ENCODE results near the gene ACSS1. TPM values are rescaled to one million over a fixed set of nuclear protein-coding genes. Genes with fewer than 3 reads are reported as not detected.
"Not testable (repeated sequence)": the region's sequence is repeated elsewhere in the genome, so short reads cannot be mapped to it uniquely, and the experiment has no call there.

The ACSS1 gene
- total RNA-seq, 1 experiment from 2014 or later = 3.6 TPM

- CTCF ChIA-PET = no interaction called here
- no peak for DNase-seq
- Mint-ChIP-seq H3K36me3 (ENCODE audit: insufficient read depth, unreplicated experiment) (no peaks in the 10 kb centered on the region), H3K9me3 (ENCODE audit: low read depth, unreplicated experiment) (no peaks in the 10 kb centered on the region), H3K27ac (ENCODE audit: unreplicated experiment) (no peak overlapping the region), H3K4me3 (ENCODE audit: low read depth, unreplicated experiment) (no peak overlapping the region), H3K4me1 (ENCODE audit: low read depth, unreplicated experiment) (no peaks in the 10 kb centered on the region), H3K27me3 (ENCODE audit: unreplicated experiment) (no peaks in the 10 kb centered on the region)
- TF ChIP-seq CTCF (IDR thresholded peaks at IDR 0.05; ENCODE audit: unreplicated experiment) = no peak
- BruUV-seq (replicated peaks) = no TSS peak
- intact Hi-C loops (cut with micrococcal nuclease; ENCODE audit: unreplicated experiment) = no loop called here
Observed at GRCh38 chr20:25006431-25007167, 51.3 kb downstream of the ACSS1 start.

- H3K27ac Mint-ChIP-seq (ENCODE audit: unreplicated experiment) = no peak overlapping the region
- H3K9me3 Mint-ChIP-seq (ENCODE audit: low read depth, unreplicated experiment) = no peaks in the 10 kb centered on the region
- DNase-seq = no peak
- intact Hi-C loops (cut with micrococcal nuclease; ENCODE audit: unreplicated experiment) = no loop called here
- H3K4me3 Mint-ChIP-seq (ENCODE audit: low read depth, unreplicated experiment) = no peak overlapping the region
- no peak for TF ChIP-seq CTCF (IDR thresholded peaks at IDR 0.05; ENCODE audit: unreplicated experiment)
- peaks cover under 1% of the 10 kb centered on the region for H3K4me1 Mint-ChIP-seq (ENCODE audit: low read depth, unreplicated experiment)
- CTCF ChIA-PET = no interaction called here
- peaks cover under 1% of the 10 kb centered on the region for H3K36me3 Mint-ChIP-seq (ENCODE audit: insufficient read depth, unreplicated experiment)
- no TSS peak for BruUV-seq (replicated peaks)
- H3K27me3 Mint-ChIP-seq (ENCODE audit: unreplicated experiment) = no peaks in the 10 kb centered on the region
Observed at GRCh38 chr20:25005661-25006060, 52.3 kb downstream of the ACSS1 start.

- Mint-ChIP-seq H3K36me3 (ENCODE audit: insufficient read depth, unreplicated experiment) (peaks cover 5% of the 10 kb centered on the region), H3K27ac (ENCODE audit: unreplicated experiment) (no peak overlapping the region), H3K27me3 (ENCODE audit: unreplicated experiment) (no peaks in the 10 kb centered on the region), H3K9me3 (ENCODE audit: low read depth, unreplicated experiment) (no peaks in the 10 kb centered on the region), H3K4me1 (ENCODE audit: low read depth, unreplicated experiment) (peaks cover 5% of the 10 kb centered on the region), H3K4me3 (ENCODE audit: low read depth, unreplicated experiment) (no peak overlapping the region)
- intact Hi-C loops (cut with micrococcal nuclease; ENCODE audit: unreplicated experiment) = no loop called here
- no peak for DNase-seq
- TF ChIP-seq CTCF (IDR thresholded peaks at IDR 0.05; ENCODE audit: unreplicated experiment) = no peak
- BruUV-seq (replicated peaks) = no TSS peak
- CTCF ChIA-PET = no interaction called here
Observed at GRCh38 chr20:25005220-25005619, 52.7 kb downstream of the ACSS1 start.

- no TSS peak for BruUV-seq (replicated peaks)
- Mint-ChIP-seq H3K4me3 (ENCODE audit: low read depth, unreplicated experiment) (no peak overlapping the region), H3K27me3 (ENCODE audit: unreplicated experiment) (no peaks in the 10 kb centered on the region), H3K9me3 (ENCODE audit: low read depth, unreplicated experiment) (no peaks in the 10 kb centered on the region), H3K4me1 (ENCODE audit: low read depth, unreplicated experiment) (peaks cover 9% of the 10 kb centered on the region), H3K27ac (ENCODE audit: unreplicated experiment) (no peak overlapping the region), H3K36me3 (ENCODE audit: insufficient read depth, unreplicated experiment) (peaks cover 9% of the 10 kb centered on the region)
- no peak for TF ChIP-seq CTCF (IDR thresholded peaks at IDR 0.05; ENCODE audit: unreplicated experiment)
- CTCF ChIA-PET = no interaction called here
- intact Hi-C loops (cut with micrococcal nuclease; ENCODE audit: unreplicated experiment) = no loop called here
- DNase-seq = no peak
Observed at GRCh38 chr20:25003002-25003401, 54.9 kb downstream of the ACSS1 start.

- H3K27ac Mint-ChIP-seq (ENCODE audit: unreplicated experiment); H3K4me1 Mint-ChIP-seq (ENCODE audit: low read depth, unreplicated experiment); H3K27me3 Mint-ChIP-seq (ENCODE audit: unreplicated experiment); H3K36me3 Mint-ChIP-seq (ENCODE audit: insufficient read depth, unreplicated experiment); DNase-seq; H3K9me3 Mint-ChIP-seq (ENCODE audit: low read depth, unreplicated experiment); BruUV-seq (replicated peaks); CTCF ChIA-PET; H3K4me3 Mint-ChIP-seq (ENCODE audit: low read depth, unreplicated experiment): not testable (repeated sequence)
- intact Hi-C loops (cut with micrococcal nuclease; ENCODE audit: unreplicated experiment) = loop anchor here (2.0 kb wide), 1 partner anchor 177 kb away; no protein-coding TSS in a partner anchor
Observed at GRCh38 chr20:25001323-25001722, 56.6 kb downstream of the ACSS1 start.
